Measurements from ENCODE around the gene KL. TPM values are rescaled to one million over a fixed set of nuclear protein-coding genes. Genes with fewer than 3 reads are reported as not detected.

The KL gene
- total RNA-seq, 1 experiment from 2014 or later = not detected

GRCh38 chr13:33079960-33080359 is 63.7 kb downstream of the KL start:
- TF ChIP-seq RAD21 (IDR thresholded peaks at IDR 0.05; ENCODE audit: low read depth) (no peak), SRF (IDR thresholded peaks at IDR 0.05; ENCODE audit: low read depth) (no peak), POLR2AphosphoS5 (IDR thresholded peaks at IDR 0.05; ENCODE audit: low read depth, low read length) (no peak), EZH2 (IDR thresholded peaks at IDR 0.05) (no peak)
- TF ChIP-seq, protein P1, sequence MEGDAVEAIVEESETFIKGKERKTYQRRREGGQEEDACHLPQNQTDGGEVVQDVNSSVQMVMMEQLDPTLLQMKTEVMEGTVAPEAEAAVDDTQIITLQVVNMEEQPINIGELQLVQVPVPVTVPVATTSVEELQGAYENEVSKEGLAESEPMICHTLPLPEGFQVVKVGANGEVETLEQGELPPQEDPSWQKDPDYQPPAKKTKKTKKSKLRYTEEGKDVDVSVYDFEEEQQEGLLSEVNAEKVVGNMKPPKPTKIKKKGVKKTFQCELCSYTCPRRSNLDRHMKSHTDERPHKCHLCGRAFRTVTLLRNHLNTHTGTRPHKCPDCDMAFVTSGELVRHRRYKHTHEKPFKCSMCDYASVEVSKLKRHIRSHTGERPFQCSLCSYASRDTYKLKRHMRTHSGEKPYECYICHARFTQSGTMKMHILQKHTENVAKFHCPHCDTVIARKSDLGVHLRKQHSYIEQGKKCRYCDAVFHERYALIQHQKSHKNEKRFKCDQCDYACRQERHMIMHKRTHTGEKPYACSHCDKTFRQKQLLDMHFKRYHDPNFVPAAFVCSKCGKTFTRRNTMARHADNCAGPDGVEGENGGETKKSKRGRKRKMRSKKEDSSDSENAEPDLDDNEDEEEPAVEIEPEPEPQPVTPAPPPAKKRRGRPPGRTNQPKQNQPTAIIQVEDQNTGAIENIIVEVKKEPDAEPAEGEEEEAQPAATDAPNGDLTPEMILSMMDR (IDR thresholded peaks at IDR 0.05 in 2 of 3, conservative IDR thresholded peaks at IDR 0.05 in 1 of 3; ENCODE audit: borderline replicate concordance in 1 of 3, insufficient read depth in 1 of 3, low read depth in 2 of 3, low read length in 2 of 3) = no peak
- Histone ChIP-seq H3K27me3 (ENCODE audit: insufficient read depth, low read length) (no peaks in the 10 kb centered on the region), H3K36me3 (ENCODE audit: control insufficient read depth in 1 of 2, insufficient read depth in 2 of 2, low read length in 2 of 2) (no peaks in the 10 kb centered on the region), H3K9ac (ENCODE audit: low read length) (no peak overlapping the region), H3K4me3 (replicated peaks in 1 of 2; ENCODE audit: low read depth in 1 of 2, low read length in 2 of 2) (no peak overlapping the region), H3K4me1 (ENCODE audit: control insufficient read depth in 1 of 2, insufficient read depth in 2 of 2, low read length in 2 of 2) (no peaks in the 10 kb centered on the region), H3K9me3 (ENCODE audit: control insufficient read depth in 1 of 2, insufficient read depth in 1 of 2, low read depth in 1 of 2, low read length in 2 of 2) (no peaks in the 10 kb centered on the region), H3K4me2 (ENCODE audit: low read length) (no peak overlapping the region), H3K27ac (ENCODE audit: low read depth, low read length) (no peak overlapping the region), H4K20me1 (ENCODE audit: insufficient read depth) (no peaks in the 10 kb centered on the region), H2AFZ (ENCODE audit: low read depth, low read length, poor library complexity, severe bottlenecking) (no peak overlapping the region), H3K9me2 (ENCODE audit: insufficient read depth) (no peaks in the 10 kb centered on the region), H3K79me2 (ENCODE audit: insufficient read depth, low read length) (no peaks in the 10 kb centered on the region)
- CTCF ChIA-PET = no interaction called here
- DNase-seq (ENCODE audit: low read depth, low spot score) = no peak
- POLR2A ChIA-PET = no interaction called here
- BruUV-seq (replicated peaks) = no TSS peak
- ATAC-seq = no peak
- RAD21 ChIA-PET (ENCODE audit: low non-redundant PET in 1 of 2, low total read pairs in 2 of 2, uncharacterized antibody in 2 of 2, unreplicated experiment in 2 of 2) = no interaction called here
- intact Hi-C loops (cut with micrococcal nuclease) = no loop called here

DNA sequence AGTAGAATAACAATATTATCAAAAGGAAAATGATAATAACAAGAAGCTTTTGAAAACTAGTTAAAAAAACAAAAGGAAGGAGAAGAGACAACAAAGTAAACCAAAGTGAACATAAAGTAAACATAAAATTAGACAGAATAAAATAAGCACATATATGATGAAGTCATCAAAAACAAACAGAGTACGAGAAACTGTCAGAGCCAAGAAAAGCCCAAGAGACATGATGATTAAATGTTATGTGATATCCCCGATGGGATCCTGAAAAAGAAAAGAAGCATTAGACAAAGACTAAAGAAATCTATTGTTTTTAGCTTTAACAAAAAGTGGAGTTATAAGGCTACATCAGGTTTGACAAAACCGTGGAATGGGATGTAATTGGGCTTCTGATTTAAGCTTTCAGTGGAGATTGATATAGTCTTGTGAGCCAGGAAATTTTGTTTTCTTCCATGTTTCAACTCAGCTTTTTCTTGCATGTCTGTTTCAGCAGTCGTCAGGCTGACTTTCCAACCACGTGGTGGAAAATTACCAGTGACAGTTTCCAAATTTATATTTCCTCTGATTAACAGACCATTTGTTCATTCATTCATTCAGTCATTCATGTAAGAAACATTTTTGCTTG is 64.9 kb downstream of the KL start:
- intact Hi-C loops (cut with micrococcal nuclease) = no loop called here
- no peak for TF ChIP-seq ZFX (IDR thresholded peaks at IDR 0.05)
- TF ChIP-seq CEBPB (IDR thresholded peaks at IDR 0.05; ENCODE audit: low read depth) = no peak
- no peak for TF ChIP-seq REST (IDR thresholded peaks at IDR 0.05; ENCODE audit: low read depth)
- TF ChIP-seq FOSL1 (IDR thresholded peaks at IDR 0.05; ENCODE audit: low read depth) = no peak
- no peak for TF ChIP-seq YY1 (IDR thresholded peaks at IDR 0.05; ENCODE audit: extremely low read depth, insufficient replicate concordance, low read depth, low read length)
- TF ChIP-seq SRF (IDR thresholded peaks at IDR 0.05; ENCODE audit: low read depth) = no peak
- TF ChIP-seq ELF1 (IDR thresholded peaks at IDR 0.05; ENCODE audit: borderline replicate concordance, low read depth) = no peak
- no peak for TF ChIP-seq EGR1 (IDR thresholded peaks at IDR 0.05; ENCODE audit: low read depth)
- TF ChIP-seq SIN3A (IDR thresholded peaks at IDR 0.05; ENCODE audit: low read depth) = no peak
- no peak for TF ChIP-seq ATF3 (IDR thresholded peaks at IDR 0.05)

More for the DNA sequence above, 64.9 kb downstream of the KL start:
- no peak for DNase-seq (ENCODE audit: low read depth, low spot score)
- POLR2A ChIA-PET = no interaction called here
- Histone ChIP-seq H3K36me3 (ENCODE audit: control insufficient read depth in 1 of 2, insufficient read depth in 2 of 2, low read length in 2 of 2) (no peaks in the 10 kb centered on the region), H3K4me3 (replicated peaks in 1 of 2; ENCODE audit: low read depth in 1 of 2, low read length in 2 of 2) (no peak overlapping the region), H3K27me3 (ENCODE audit: insufficient read depth, low read length) (no peaks in the 10 kb centered on the region), H3K79me2 (ENCODE audit: insufficient read depth, low read length) (no peaks in the 10 kb centered on the region), H3K9me2 (ENCODE audit: insufficient read depth) (no peaks in the 10 kb centered on the region), H2AFZ (ENCODE audit: low read depth, low read length, poor library complexity, severe bottlenecking) (no peak overlapping the region), H3K27ac (ENCODE audit: low read depth, low read length) (no peak overlapping the region), H3K4me1 (ENCODE audit: control insufficient read depth in 1 of 2, insufficient read depth in 2 of 2, low read length in 2 of 2) (no peaks in the 10 kb centered on the region), H3K9ac (ENCODE audit: low read length) (no peak overlapping the region), H4K20me1 (ENCODE audit: insufficient read depth) (no peaks in the 10 kb centered on the region), H3K9me3 (ENCODE audit: control insufficient read depth in 1 of 2, insufficient read depth in 1 of 2, low read depth in 1 of 2, low read length in 2 of 2) (no peaks in the 10 kb centered on the region), H3K4me2 (ENCODE audit: low read length) (no peak overlapping the region)
- RAD21 ChIA-PET (ENCODE audit: low non-redundant PET in 1 of 2, low total read pairs in 2 of 2, uncharacterized antibody in 2 of 2, unreplicated experiment in 2 of 2) = no interaction called here
- CTCF ChIA-PET = no interaction called here
- no TSS peak for BruUV-seq (replicated peaks)
- no peak for ATAC-seq

Data from HCT116 (cell line).